Naive thymus-derived CD4-positive, alpha-beta T cell (primary cell): ENCODE data around the gene PRC1. TPM values are rescaled to one million over a fixed set of nuclear protein-coding genes. Genes with fewer than 3 reads are reported as not detected.
"Not testable (repeated sequence)": the region's sequence is repeated elsewhere in the genome, so short reads cannot be mapped to it uniquely, and the experiment has no call there.

Source experiments
- ATAC-seq: fragments of 150-1000 bp; cut with Tn5 transposase; 2 replicates; pipeline ENCODE4 v1.10.0; 2021; ENCODE audit warnings: mild to moderate bottlenecking, moderate library complexity
- CTCF ChIA-PET: fragments of 350-600 bp; sonication (Branson Sonifier 250); formaldehyde crosslinking; loops from one replicate; lab custom pipeline; 2021; ENCODE audit warnings: antibody characterized with exemption; lab: Charles Lee
- POLR2A ChIA-PET: fragments of 350-600 bp; sonication (Branson Sonifier 250); formaldehyde crosslinking; loops from one replicate; lab custom pipeline; 2021; ENCODE audit warnings: antibody characterized with exemption, inconsistent platforms; lab: Charles Lee
- DNase-seq, 9 donors: peaks; one replicate each; pipeline versions ENCODE4 v3.0.0 to v3.0.0-alpha.2; 2020 to 2022; ENCODE audit warnings: mixed read lengths in 1 of 9
- H3K27ac ChIP-seq: one replicate; pipeline ENCODE4 v1.7.0; 2013; ENCODE audit warnings: mild to moderate bottlenecking, low read depth, low read length, moderate library complexity
- H3K27me3 ChIP-seq, 2 donors: one replicate each; pipeline ENCODE4 v1.7.0; 2013; ENCODE audit warnings: low read length in 2 of 2, mild to moderate bottlenecking in 2 of 2, moderate library complexity in 2 of 2; ENCODE audit not compliant: control insufficient read depth in 2 of 2, insufficient read depth in 2 of 2
- H3K36me3 ChIP-seq, 3 experiments: 1 replicate in 2 of 3; 2 replicates in 1 of 3; pipeline ENCODE4 v1.7.0; 2013; ENCODE audit warnings: low read length in 3 of 3, mild to moderate bottlenecking in 3 of 3, moderate library complexity in 1 of 3; ENCODE audit not compliant: insufficient read depth in 3 of 3, control insufficient read depth in 2 of 3
- H3K4me1 ChIP-seq, 2 donors: one replicate each; pipeline ENCODE4 v1.7.0; 2013; ENCODE audit warnings: low read length in 2 of 2, mild to moderate bottlenecking in 2 of 2, moderate library complexity in 1 of 2; ENCODE audit not compliant: control insufficient read depth in 2 of 2, insufficient read depth in 2 of 2
- H3K4me3 ChIP-seq: 2 replicates; pipeline ENCODE4 v1.7.0; 2013; ENCODE audit warnings: mild to moderate bottlenecking, low read length
- H3K9me3 ChIP-seq, 3 experiments: 1 replicate in 2 of 3; 2 replicates in 1 of 3; pipeline ENCODE4 v1.7.0; 2013; ENCODE audit warnings: low read length in 3 of 3; ENCODE audit not compliant: control insufficient read depth in 2 of 3
- H3K27ac Mint-ChIP-seq, 9 donors: one replicate each; pipeline ENCODE4 v1.8.0; 2020 to 2022; ENCODE audit warnings: mixed read lengths in 9 of 9, mild to moderate bottlenecking in 8 of 9, moderate library complexity in 5 of 9, inconsistent platforms in 2 of 9
- H3K27me3 Mint-ChIP-seq, 5 donors: one replicate each; pipeline ENCODE4 v1.8.0; 2021 to 2022; ENCODE audit warnings: mixed read lengths in 5 of 5, mild to moderate bottlenecking in 1 of 5
- H3K36me3 Mint-ChIP-seq, 5 donors: one replicate each; pipeline ENCODE4 v1.8.0; 2020 to 2022; ENCODE audit warnings: mixed read lengths in 5 of 5, mild to moderate bottlenecking in 3 of 5, inconsistent platforms in 1 of 5
- H3K4me1 Mint-ChIP-seq, 7 donors: one replicate each; pipeline ENCODE4 v1.8.0; 2020 to 2022; ENCODE audit warnings: mixed read lengths in 7 of 7, mild to moderate bottlenecking in 3 of 7, inconsistent platforms in 1 of 7
- H3K4me3 Mint-ChIP-seq, 10 donors: one replicate each; pipeline ENCODE4 v1.8.0; 2020 to 2022; ENCODE audit warnings: mild to moderate bottlenecking in 10 of 10, mixed read lengths in 10 of 10, moderate library complexity in 6 of 10, inconsistent platforms in 2 of 10
- H3K9me3 Mint-ChIP-seq, 11 donors: one replicate each; pipeline ENCODE4 v1.8.0; 2020 to 2022; ENCODE audit warnings: mixed read lengths in 11 of 11, mild to moderate bottlenecking in 4 of 11, inconsistent platforms in 1 of 11, moderate library complexity in 1 of 11
- intact Hi-C, 2 donors: fragments of 100-400 bp; cut with micrococcal nuclease; formaldehyde crosslinking; loops; one replicate each; pipeline ENCODE4 v1.15.1; 2023
- polyA plus RNA-seq, 2 donors: library from polyadenylated mRNA; unstranded; fragments of 300-500 nt; fragmentation: Illumina TruSeq; gene quantifications; one replicate each; pipeline ENCODE4 v1.2.3, GENCODE V29; 2021
- total RNA-seq, 6 experiments: library from RNA in 5 of 6; stranded (reverse) in 5 of 6; gene quantifications; 1 replicate in 5 of 6; 2 replicates in 1 of 6; pipeline ENCODE4 v1.2.3 and lab custom pipeline; 2021 to 2026

PRC1 gene
- total and polyA plus RNA-seq, 7 experiments from 2014 or later = 0.47 to 98.9 (median 4.4) TPM

GRCh38 chr15:90924375-90924774 is 70.0 kb downstream of the PRC1 start:
- H3K36me3 Mint-ChIP-seq = peaks cover 0 to 20% (median 6%) of the 10 kb centered on the region in 5 donors
- intact Hi-C loops = no loop called here
- POLR2A ChIA-PET = interaction anchor here (0.6 to 3.4 kb wide), 2 partner anchors 8 to 32 kb away, joined by 3 to 12 read pairs; partner anchors contain the start of gene HDDC3

GRCh38 chr15:90922712-90923322 is 71.5 kb downstream of the PRC1 start:
- not testable (repeated sequence) for H3K9me3 Mint-ChIP-seq, H3K27ac ChIP-seq, H3K4me3 Mint-ChIP-seq, H3K4me3 ChIP-seq, H3K27me3 ChIP-seq, H3K27me3 Mint-ChIP-seq, ATAC-seq, H3K9me3 ChIP-seq, H3K4me1 ChIP-seq
- ChIA-PET CTCF (interaction anchor here (1.7 to 2.5 kb wide), 2 partner anchors 10 to 12 kb away, joined by 4 to 9 read pairs; partner anchors contain the start of genes HDDC3 and UNC45A), POLR2A (interaction anchor here (0.7 to 3.4 kb wide), 2 partner anchors 9 to 12 kb away, joined by 6 to 12 read pairs; partner anchors contain the start of gene HDDC3)
- Mint-ChIP-seq H3K4me1 (peaks cover 0 to 29% (median 0%) of the 10 kb centered on the region in 7 donors), H3K27ac (peak overlapping the region in 1 of 9 donors; percentile 41), H3K36me3 (peaks cover 5 to 30% (median 16%) of the 10 kb centered on the region in 5 donors)
- peak in 1 of 9 donors; percentile 30 for DNase-seq
- H3K36me3 ChIP-seq = peaks cover 0 to 37% (median 12%) of the 10 kb centered on the region in 3 experiments
- intact Hi-C loops = loop anchor here in 1 of 2 donors (2.0 kb wide), 1 partner anchor 18 kb away; no protein-coding TSS in a partner anchor

More at GRCh38 chr15:90924375-90924774, 70.0 kb downstream of the PRC1 start:
- H3K9me3 ChIP-seq = no peaks in the 10 kb centered on the region
- H3K27me3 ChIP-seq = no peaks in the 10 kb centered on the region
- Mint-ChIP-seq H3K27me3 (no peaks in the 10 kb centered on the region), H3K4me3 (no peak overlapping the region), H3K27ac (peak overlapping the region in 1 of 9 donors; percentile 63), H3K9me3 (no peaks in the 10 kb centered on the region), H3K4me1 (peaks cover 2 to 36% (median 3%) of the 10 kb centered on the region in 7 donors)
- H3K4me1 ChIP-seq = peaks cover 0 to 4% of the 10 kb centered on the region in 2 donors
- H3K36me3 ChIP-seq = peaks cover 0 to 21% (median 12%) of the 10 kb centered on the region in 3 experiments
- CTCF ChIA-PET = interaction anchor here (2.5 kb wide), 1 partner anchor 8 kb away, joined by 9 read pairs; the partner anchor contains the start of gene HDDC3
- DNase-seq (no peak), ATAC-seq (no peak)
- H3K4me3 ChIP-seq = no peak overlapping the region
- no peak overlapping the region for H3K27ac ChIP-seq

- peaks cover 0 to 46% (median 12%) of the 10 kb centered on the region in 3 experiments for H3K36me3 ChIP-seq
- intact Hi-C loops = loop anchor here in 1 of 2 donors (2.0 kb wide), 1 partner anchor 17 kb away; no protein-coding TSS in a partner anchor
- H3K27ac ChIP-seq = no peak overlapping the region
- no peaks in the 10 kb centered on the region for H3K4me1 ChIP-seq
- H3K36me3 Mint-ChIP-seq = peaks cover 9 to 39% (median 25%) of the 10 kb centered on the region in 5 donors
- POLR2A ChIA-PET = interaction anchor here (0.8 to 3.4 kb wide), 4 partner anchors 8 to 19 kb away, joined by 3 to 12 read pairs (median 4); partner anchors contain the start of genes HDDC3 and MAN2A2
- no peaks in the 10 kb centered on the region for H3K27me3 Mint-ChIP-seq
- H3K27me3 ChIP-seq = no peaks in the 10 kb centered on the region
- H3K4me1 Mint-ChIP-seq = peaks cover 0 to 29% (median 0%) of the 10 kb centered on the region in 7 donors
- H3K4me3 ChIP-seq = no peak overlapping the region
- peak overlapping the region in 1 of 9 donors; percentile 50 for H3K27ac Mint-ChIP-seq
- no peak overlapping the region for H3K4me3 Mint-ChIP-seq
- no peaks in the 10 kb centered on the region for H3K9me3 Mint-ChIP-seq
- ATAC-seq = no peak
- DNase-seq = no peak
- CTCF ChIA-PET = interaction anchor here (1.7 to 2.5 kb wide), 2 partner anchors 11 to 13 kb away, joined by 4 to 9 read pairs; partner anchors contain the start of genes HDDC3 and UNC45A
- H3K9me3 ChIP-seq = no peaks in the 10 kb centered on the region
Measured at GRCh38 chr15:90921887-90922286, 72.4 kb downstream of the PRC1 start.

GRCh38 chr15:90918835-90919234 is 75.5 kb downstream of the PRC1 start:
- Mint-ChIP-seq H3K4me3 (no peak overlapping the region), H3K27me3 (no peaks in the 10 kb centered on the region), H3K9me3 (no peaks in the 10 kb centered on the region), H3K36me3 (peaks cover 9 to 58% (median 31%) of the 10 kb centered on the region in 5 donors), H3K4me1 (peaks cover 0 to 18% (median 0%) of the 10 kb centered on the region in 7 donors), H3K27ac (peak overlapping the region in 1 of 9 donors; percentile 42)
- Histone ChIP-seq H3K4me1 (no peaks in the 10 kb centered on the region), H3K36me3 (peaks cover 1 to 76% (median 12%) of the 10 kb centered on the region in 3 experiments), H3K27me3 (no peaks in the 10 kb centered on the region), H3K4me3 (no peak overlapping the region), H3K27ac (no peak overlapping the region), H3K9me3 (no peaks in the 10 kb centered on the region)
- intact Hi-C loops = no loop called here
- CTCF ChIA-PET = no interaction called here
- POLR2A ChIA-PET = interaction anchor here (0.6 kb wide), 1 partner anchor 604 kb away, joined by 4 read pairs; no protein-coding TSS in a partner anchor
- DNase-seq (no peak), ATAC-seq (no peak)

- no peak for ATAC-seq
- peaks cover 5 to 82% (median 12%) of the 10 kb centered on the region in 3 experiments for H3K36me3 ChIP-seq
- Mint-ChIP-seq H3K4me1 (peaks cover 0 to 13% (median 0%) of the 10 kb centered on the region in 7 donors), H3K36me3 (peaks cover 9 to 64% (median 31%) of the 10 kb centered on the region in 5 donors), H3K27me3 (no peaks in the 10 kb centered on the region), H3K27ac (peak overlapping the region in 3 of 9 donors; percentile 25 to 42 (median 33)), H3K4me3 (no peak overlapping the region), H3K9me3 (no peaks in the 10 kb centered on the region)
- CTCF ChIA-PET = no interaction called here
- DNase-seq = no peak
- H3K27me3 ChIP-seq = no peaks in the 10 kb centered on the region
- no peak overlapping the region for H3K4me3 ChIP-seq
- H3K4me1 ChIP-seq = no peaks in the 10 kb centered on the region
- H3K9me3 ChIP-seq = no peaks in the 10 kb centered on the region
- intact Hi-C loops = no loop called here
- POLR2A ChIA-PET = interaction anchor here (0.6 to 0.7 kb wide), 3 partner anchors 217 to 996 kb away, joined by 4 to 5 read pairs (median 4); no protein-coding TSS in a partner anchor
- H3K27ac ChIP-seq = no peak overlapping the region
Measured at GRCh38 chr15:90918034-90918788, 76.1 kb downstream of the PRC1 start.

GRCh38 chr15:90917569-90917968 is 76.8 kb downstream of the PRC1 start:
- H3K36me3 ChIP-seq = peaks cover 11 to 89% (median 12%) of the 10 kb centered on the region in 3 experiments
- Mint-ChIP-seq H3K36me3 (peaks cover 9 to 70% (median 36%) of the 10 kb centered on the region in 5 donors), H3K27me3 (no peaks in the 10 kb centered on the region), H3K4me3 (no peak overlapping the region), H3K9me3 (no peaks in the 10 kb centered on the region), H3K4me1 (peaks cover 0 to 12% (median 0%) of the 10 kb centered on the region in 7 donors), H3K27ac (peak overlapping the region in 2 of 9 donors; percentile 13 to 28)
- ChIA-PET CTCF (no interaction called here), POLR2A (interaction anchor here (0.7 kb wide), 1 partner anchor 996 kb away, joined by 4 read pairs; no protein-coding TSS in a partner anchor)
- no peaks in the 10 kb centered on the region for H3K4me1 ChIP-seq
- intact Hi-C loops = no loop called here
- H3K27me3 ChIP-seq = no peaks in the 10 kb centered on the region
- H3K4me3 ChIP-seq = no peak overlapping the region
- H3K9me3 ChIP-seq = no peaks in the 10 kb centered on the region
- DNase-seq (no peak), ATAC-seq (no peak)
- H3K27ac ChIP-seq = no peak overlapping the region
